Activated T-cell treated with anti-CD3 and anti-CD28 coated beads for 48 hours (primary cell): ENCODE results near the gene GLCE.
"Not testable (repeated sequence)": the region's sequence is repeated elsewhere in the genome, so short reads cannot be mapped to it uniquely, and the experiment has no call there.

ENCODE experiments used
- DNase-seq: peaks from one replicate; pipeline ENCODE4 v3.0.0-alpha.2; 2020; ENCODE audit warnings: low read depth

Gene GLCE

GRCh38 chr15:69275933-69276560 is 115.6 kb downstream of the GLCE start:
- no peak for DNase-seq

- DNase-seq, result no peak
These were observed 116.9 kb downstream of the GLCE start for GRCh38 chr15:69277316-69277715.

- DNase-seq, result no peak
These were observed 119.2 kb downstream of the GLCE start for GRCh38 chr15:69279636-69280035.

- DNase-seq, result no peak
These were observed 120.3 kb downstream of the GLCE start for GRCh38 chr15:69280783-69281182.

GRCh38 chr15:69282104-69282743 is 121.8 kb downstream of the GLCE start:
- no peak for DNase-seq

GRCh38 chr15:69285834-69286233 is 125.4 kb downstream of the GLCE start:
- no peak for DNase-seq

GRCh38 chr15:69288011-69288410 is 127.6 kb downstream of the GLCE start:
- DNase-seq, result no peak

- no peak for DNase-seq
These were observed 128.3 kb downstream of the GLCE start for GRCh38 chr15:69288531-69289341.

- no peak for DNase-seq
These were observed 129.1 kb downstream of the GLCE start for GRCh38 chr15:69289342-69290146.

GRCh38 chr15:69290346-69291164 is 130.1 kb downstream of the GLCE start:
- no peak for DNase-seq

- DNase-seq, result not testable (repeated sequence)
These were observed 131.2 kb downstream of the GLCE start for GRCh38 chr15:69291651-69292050.

GRCh38 chr15:69292826-69293420 is 132.5 kb downstream of the GLCE start:
- no peak for DNase-seq

- no peak for DNase-seq
These were observed 133.5 kb downstream of the GLCE start for GRCh38 chr15:69293741-69294615.

- DNase-seq, result no peak
These were observed 136.2 kb downstream of the GLCE start for GRCh38 chr15:69296606-69297005.

- no peak for DNase-seq
These were observed 137.4 kb downstream of the GLCE start for GRCh38 chr15:69297642-69298353.

GRCh38 chr15:69298354-69298696 is 137.9 kb downstream of the GLCE start:
- DNase-seq, result no peak

GRCh38 chr15:69298697-69299441 is 138.4 kb downstream of the GLCE start, which contains the start of gene PAQR5:
Gene PAQR5 (plus strand): TSS chr15:69298912. CDS start chr15:69360081, 61,169 bp downstream.
- DNase-seq, result no peak

GRCh38 chr15:69299451-69299886 is 139.0 kb downstream of the GLCE start:
- no peak for DNase-seq
